GM12873 (cell line): ENCODE measurements around the gene FAM170B.

Source experiments
- TF ChIP-seq, protein P1 (sequence below): IDR thresholded peaks from 2 replicates; pipeline ENCODE4 v1.5.1; 2012; ENCODE audit warnings: low read depth, mild to moderate bottlenecking, moderate library complexity, low read length, control low read depth; ENCODE audit not compliant: insufficient read depth; ENCODE audit errors: missing control alignments

The FAM170B gene

DNA sequence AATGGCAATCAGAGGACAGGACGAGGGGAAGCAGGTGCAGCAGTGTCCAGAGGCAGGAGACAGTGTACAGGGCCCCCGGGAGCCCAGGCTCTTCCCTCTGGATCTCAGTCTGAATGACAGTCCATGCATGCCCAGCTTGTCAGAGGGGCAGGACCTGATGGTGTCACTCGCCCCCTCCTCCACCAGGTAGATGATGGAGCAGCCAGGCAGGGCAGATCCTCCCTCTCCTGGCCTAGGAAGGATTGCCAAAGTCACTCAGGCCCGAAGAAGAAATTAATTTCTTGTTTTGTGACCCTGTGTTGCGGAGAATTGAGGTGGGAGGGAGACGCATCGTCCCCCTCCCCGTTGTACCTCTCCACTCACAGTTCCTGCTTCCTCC, 22.5 kb downstream of the FAM170B start:
- TF ChIP-seq, protein P1, sequence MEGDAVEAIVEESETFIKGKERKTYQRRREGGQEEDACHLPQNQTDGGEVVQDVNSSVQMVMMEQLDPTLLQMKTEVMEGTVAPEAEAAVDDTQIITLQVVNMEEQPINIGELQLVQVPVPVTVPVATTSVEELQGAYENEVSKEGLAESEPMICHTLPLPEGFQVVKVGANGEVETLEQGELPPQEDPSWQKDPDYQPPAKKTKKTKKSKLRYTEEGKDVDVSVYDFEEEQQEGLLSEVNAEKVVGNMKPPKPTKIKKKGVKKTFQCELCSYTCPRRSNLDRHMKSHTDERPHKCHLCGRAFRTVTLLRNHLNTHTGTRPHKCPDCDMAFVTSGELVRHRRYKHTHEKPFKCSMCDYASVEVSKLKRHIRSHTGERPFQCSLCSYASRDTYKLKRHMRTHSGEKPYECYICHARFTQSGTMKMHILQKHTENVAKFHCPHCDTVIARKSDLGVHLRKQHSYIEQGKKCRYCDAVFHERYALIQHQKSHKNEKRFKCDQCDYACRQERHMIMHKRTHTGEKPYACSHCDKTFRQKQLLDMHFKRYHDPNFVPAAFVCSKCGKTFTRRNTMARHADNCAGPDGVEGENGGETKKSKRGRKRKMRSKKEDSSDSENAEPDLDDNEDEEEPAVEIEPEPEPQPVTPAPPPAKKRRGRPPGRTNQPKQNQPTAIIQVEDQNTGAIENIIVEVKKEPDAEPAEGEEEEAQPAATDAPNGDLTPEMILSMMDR, result no peak

DNA sequence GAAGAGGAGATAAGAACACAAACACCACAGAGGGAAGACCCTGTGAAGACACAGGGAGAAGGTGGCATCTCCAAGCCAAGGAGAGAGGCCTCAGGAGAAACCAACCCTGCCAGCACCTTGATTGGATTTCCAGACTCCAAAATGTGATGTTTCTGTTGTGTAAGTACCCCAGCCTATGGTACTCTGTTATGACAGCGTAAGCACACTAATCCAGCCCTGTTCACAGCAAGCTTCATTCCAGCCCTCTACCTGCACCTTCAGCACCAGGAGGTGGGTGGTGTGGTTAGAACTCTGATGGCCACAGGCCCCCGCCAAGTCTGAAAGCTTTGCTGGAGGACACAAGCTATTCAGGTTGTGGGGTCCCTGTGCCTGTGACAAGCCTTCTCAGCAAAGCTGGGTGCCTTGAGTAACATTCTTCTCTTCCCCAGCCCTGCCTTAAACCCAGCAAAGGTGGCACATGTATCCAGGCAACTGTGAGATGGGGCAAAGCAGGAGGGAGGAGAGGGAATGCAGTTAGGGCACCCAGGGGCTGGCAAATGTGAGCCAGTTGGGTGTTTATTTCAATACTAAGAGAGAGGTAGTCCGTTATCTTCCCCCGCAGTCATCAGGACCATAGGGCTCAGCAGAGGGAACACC, 23.0 kb downstream of the FAM170B start:
- TF ChIP-seq, protein P1, result no peak

DNA sequence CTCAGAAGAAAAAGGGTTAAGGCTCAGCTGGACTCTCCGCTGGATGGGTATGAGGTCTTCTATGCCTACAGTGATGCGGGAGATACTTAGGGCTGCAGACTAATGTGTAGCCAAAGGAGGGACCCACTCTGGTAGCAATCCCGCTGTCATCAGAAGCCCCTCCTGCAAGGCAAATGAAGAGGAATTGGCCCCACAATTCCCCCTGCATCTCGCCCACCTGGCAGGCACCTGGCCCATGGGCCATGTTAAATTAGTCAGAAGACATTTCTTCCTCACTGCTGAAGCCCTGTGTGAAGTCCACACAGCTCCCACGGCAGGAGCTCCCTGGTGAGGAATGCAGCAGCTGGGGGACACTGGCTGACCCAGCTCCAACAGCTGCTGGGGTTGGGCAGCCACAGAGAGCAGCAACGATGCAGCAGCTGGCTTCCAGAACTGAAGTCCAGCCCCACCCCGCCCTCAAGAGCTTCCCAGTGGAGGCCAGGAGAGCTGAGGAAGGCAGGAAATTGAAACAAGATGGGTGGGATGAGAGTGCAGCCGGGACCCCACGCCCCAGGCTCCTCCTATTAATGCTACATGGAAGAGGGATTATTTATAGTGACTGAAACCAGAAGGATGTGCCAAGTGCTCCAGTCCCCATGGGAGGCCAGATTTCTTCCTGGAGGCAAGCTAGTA, 24.0 kb downstream of the FAM170B start:
- TF ChIP-seq, protein P1, result no peak

DNA sequence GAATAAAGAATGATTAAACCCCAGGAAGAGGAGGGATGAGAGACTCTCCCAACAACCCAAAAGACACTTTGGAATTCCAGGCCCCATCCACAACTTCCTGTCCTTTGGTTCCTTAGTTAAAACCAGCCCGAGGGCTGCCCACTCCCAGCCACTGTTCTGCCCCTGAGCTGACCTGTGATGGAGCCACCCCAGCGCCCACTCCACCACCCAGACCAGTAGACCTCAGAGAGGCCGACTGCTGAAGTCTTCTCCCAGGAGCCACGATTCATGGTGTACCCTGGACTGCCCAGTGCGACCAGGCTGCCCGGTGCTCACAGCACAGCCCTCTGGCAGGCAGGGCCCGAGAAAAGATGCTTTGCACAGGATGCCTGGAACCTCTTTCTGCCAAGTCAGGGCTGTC, 25.2 kb downstream of the FAM170B start:
- TF ChIP-seq, protein P1, result no peak

DNA sequence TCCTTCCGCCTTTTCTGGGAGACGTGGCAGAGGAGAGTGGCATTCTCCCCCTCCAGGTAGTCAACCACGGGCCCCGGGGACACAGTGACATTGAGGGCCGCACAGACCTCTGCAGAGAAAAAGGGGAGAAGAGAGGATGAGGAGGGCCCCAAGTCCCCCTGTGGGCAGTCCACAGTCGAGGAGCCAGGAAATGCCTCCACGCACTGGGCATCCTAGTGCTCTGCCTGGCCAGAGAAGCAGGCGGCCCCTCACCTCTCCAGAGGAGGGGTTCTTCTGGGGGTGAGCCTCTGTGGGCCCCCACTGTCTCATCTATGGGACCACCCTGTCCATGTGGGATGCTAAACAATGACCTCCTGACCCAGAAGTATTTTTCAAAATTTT, 25.9 kb downstream of the FAM170B start:
- TF ChIP-seq, protein P1, result no peak

DNA sequence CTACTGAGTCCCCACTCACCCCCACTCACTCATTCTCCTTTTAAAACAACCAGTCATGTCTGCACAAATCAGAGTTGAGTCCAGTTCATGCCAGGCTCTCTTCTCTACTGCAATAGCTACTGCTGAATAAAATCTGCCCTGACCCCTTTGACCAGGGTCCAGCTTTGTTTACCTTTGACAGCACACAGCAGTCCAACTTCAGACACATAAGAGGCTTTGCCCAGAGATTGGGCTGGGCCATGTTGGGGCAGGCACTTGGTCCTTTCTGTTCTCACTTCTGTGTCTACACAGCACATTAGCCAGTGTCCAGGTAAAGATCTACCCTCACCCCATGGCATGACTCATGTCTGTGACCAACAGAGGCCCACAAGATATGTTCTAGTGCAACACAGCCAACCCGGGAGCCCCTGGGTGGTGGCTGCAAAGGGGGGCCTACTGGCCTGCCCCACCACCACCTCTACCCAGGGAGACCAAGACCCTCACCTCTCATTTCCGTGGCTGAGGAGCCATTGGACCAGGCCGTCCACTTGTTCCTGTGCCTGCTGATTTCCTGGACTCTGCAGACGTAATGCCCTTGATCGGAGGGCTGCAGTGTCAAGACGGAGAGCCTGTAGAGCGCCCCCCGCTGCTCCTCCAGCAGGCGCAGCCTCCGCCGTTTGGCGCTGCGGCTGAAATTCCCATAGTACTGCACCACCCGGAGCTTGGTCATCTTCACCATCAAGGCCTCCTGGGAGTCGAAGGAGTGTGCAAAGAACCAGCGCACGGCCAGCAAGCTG, 26.5 kb downstream of the FAM170B start:
- TF ChIP-seq, protein P1, result no peak

DNA sequence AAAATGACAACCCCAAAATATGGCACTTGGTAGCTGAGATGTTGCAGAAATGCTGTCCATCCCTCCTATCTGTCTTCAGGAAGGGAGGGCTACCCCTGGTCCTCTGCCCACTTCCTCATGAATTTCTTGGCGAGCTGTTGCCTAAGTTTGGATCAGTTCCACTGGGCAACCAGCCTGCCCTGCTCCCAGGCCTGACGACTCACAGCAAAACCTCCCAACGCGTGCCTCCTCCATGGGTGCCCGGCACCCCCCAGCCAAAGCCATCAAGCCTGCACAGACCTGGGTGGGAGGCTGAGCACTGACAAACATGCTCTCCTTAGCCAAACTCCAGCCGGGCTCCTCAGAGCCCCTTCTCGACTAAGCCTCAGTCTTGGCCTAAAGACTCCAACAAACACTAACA, 27.4 kb downstream of the FAM170B start:
- TF ChIP-seq, protein P1, result no peak
